IMR-90 (cell line): ENCODE measurements around the gene UGT1A4.

Experiments
- CTCF ChIP-seq: conservative IDR thresholded peaks from 2 replicates; pipeline ENCODE4 v1.5.1; 2012; ENCODE audit warnings: mild to moderate bottlenecking, low read depth, low read length, improper control_type of control experiment
- MXI1 ChIP-seq: IDR thresholded peaks from 2 replicates; pipeline ENCODE4 v1.6.1; 2012; ENCODE audit warnings: low read depth, mild to moderate bottlenecking, low read length, moderate library complexity, borderline replicate concordance
- POLR2A ChIP-seq: IDR thresholded peaks from 2 replicates; pipeline ENCODE4 v1.6.1; 2012; ENCODE audit warnings: mild to moderate bottlenecking, low read depth, low read length
- SMC3 ChIP-seq: fragments of 150-350 bp; IDR thresholded peaks from 2 replicates; pipeline ENCODE4 v1.6.1; 2016; ENCODE audit warnings: low read depth, mild to moderate bottlenecking, antibody characterized with exemption, low read length, moderate library complexity

- no peak for TF ChIP-seq SMC3
- TF ChIP-seq POLR2A = no peak
- no peak for TF ChIP-seq CTCF
- no peak for TF ChIP-seq MXI1
Observed at GRCh38 chr2:233706720-233707119, 11.8 kb upstream of the UGT1A4 start.
